ENCODE data around the gene KCNMA1. TPM values are rescaled to one million over a fixed set of nuclear protein-coding genes. Genes with fewer than 3 reads are reported as not detected.

The KCNMA1 gene
- total RNA-seq, 3 donors from 2014 or later = 13.6 to 37.8 (median 15.1) TPM

DNA sequence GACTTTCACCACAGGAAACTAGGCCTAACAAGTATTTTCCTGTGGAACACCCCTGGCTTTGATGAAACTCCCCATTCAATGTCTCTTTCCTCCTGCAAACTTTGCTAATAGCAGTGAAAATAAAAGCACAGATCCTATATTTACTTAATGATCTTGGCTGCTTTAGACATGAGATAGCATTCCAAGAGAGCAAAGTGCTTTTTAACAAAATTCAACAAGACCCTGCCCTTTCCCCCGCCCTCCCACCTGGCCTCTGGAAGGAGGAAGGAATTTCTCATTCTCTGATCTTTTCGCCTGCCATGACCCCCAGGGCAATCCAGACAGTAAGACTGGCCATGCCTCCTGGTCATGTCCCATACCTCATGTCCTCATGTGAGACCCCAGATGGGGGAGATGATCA is 185.7 kb downstream of the KCNMA1 start:
- no peak for DNase-seq (ENCODE audit: low spot score in 2 of 2)
- no peaks in the 10 kb centered on the region for H3K9me3 ChIP-seq

DNA sequence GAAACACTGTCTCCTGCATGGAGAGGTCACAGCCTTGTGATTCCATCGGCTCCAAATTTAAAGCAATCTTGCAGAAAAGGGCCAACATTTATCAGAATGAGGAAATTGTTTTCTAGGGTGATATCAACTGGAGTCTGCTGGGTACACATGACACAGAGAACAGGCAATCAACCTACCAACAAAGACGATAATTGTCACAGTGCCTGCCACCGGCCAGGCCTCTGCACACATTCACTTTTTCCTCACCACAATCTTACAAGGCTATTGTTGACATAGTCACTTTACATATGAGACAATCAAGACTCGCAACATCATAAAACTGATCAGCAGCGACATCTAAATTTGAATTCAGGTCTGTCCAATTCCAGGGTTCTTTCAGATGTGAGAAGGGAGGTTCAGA is 189.4 kb downstream of the KCNMA1 start:
- TF ChIP-seq POLR2AphosphoS5 (IDR thresholded peaks at IDR 0.05) (no peak), POLR2A (IDR thresholded peaks at IDR 0.05) (no peak), CTCF (IDR thresholded peaks at IDR 0.05) (no peak)
- DNase-seq (ENCODE audit: low spot score in 2 of 2) = no peak
- Histone ChIP-seq H3K36me3 (no peaks in the 10 kb centered on the region), H3K9me3 (no peaks in the 10 kb centered on the region), H3K27ac (no peak overlapping the region), H3K27me3 (no peaks in the 10 kb centered on the region), H3K4me3 (no peak overlapping the region), H3K4me1 (no peaks in the 10 kb centered on the region)
- intact Hi-C loops (cut with DNase I; ENCODE audit: low total_unique reads) = no loop called here

More for the DNA sequence above, 185.7 kb downstream of the KCNMA1 start:
- Histone ChIP-seq H3K27me3 (no peaks in the 10 kb centered on the region), H3K4me3 (no peak overlapping the region), H3K4me1 (no peaks in the 10 kb centered on the region), H3K27ac (no peak overlapping the region), H3K36me3 (no peaks in the 10 kb centered on the region)
- TF ChIP-seq POLR2AphosphoS5 (IDR thresholded peaks at IDR 0.05) (no peak), CTCF (IDR thresholded peaks at IDR 0.05) (no peak), POLR2A (IDR thresholded peaks at IDR 0.05) (no peak)
- intact Hi-C loops (cut with DNase I; ENCODE audit: low total_unique reads) = no loop called here

- DNase-seq (ENCODE audit: low spot score in 2 of 2) = no peak
- Histone ChIP-seq H3K4me3 (no peak overlapping the region), H3K27me3 (no peaks in the 10 kb centered on the region), H3K27ac (no peak overlapping the region), H3K9me3 (no peaks in the 10 kb centered on the region), H3K36me3 (no peaks in the 10 kb centered on the region), H3K4me1 (no peaks in the 10 kb centered on the region)
- intact Hi-C loops (cut with DNase I; ENCODE audit: low total_unique reads) = no loop called here
- no peak for TF ChIP-seq POLR2AphosphoS5 (IDR thresholded peaks at IDR 0.05)
Measured at GRCh38 chr10:77446700-77447099, 190.9 kb downstream of the KCNMA1 start.

DNA sequence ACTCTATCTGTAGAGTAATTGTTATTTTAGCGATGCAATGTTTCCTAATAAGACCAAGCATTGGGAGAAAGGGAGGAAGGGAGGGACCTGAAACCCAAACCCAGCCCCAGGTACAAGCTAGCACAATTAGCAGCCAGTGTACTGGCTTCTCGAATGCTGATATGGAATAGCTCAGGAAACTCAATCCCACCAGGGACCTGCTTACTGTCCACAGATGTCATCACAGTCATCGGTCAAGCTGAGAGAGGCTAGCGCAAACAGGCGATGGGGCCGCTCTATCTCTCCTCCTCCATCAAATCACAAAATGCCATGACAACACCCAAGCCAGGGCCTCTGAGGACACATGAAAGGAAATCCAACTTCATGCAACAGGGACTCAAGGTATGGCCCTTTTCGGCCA is 192.1 kb downstream of the KCNMA1 start:
- TF ChIP-seq POLR2AphosphoS5 (IDR thresholded peaks at IDR 0.05) (no peak), POLR2A (IDR thresholded peaks at IDR 0.05) (no peak), CTCF (IDR thresholded peaks at IDR 0.05) (no peak)
- no peaks in the 10 kb centered on the region for H3K4me1 ChIP-seq
- intact Hi-C loops (cut with DNase I; ENCODE audit: low total_unique reads) = no loop called here

DNA sequence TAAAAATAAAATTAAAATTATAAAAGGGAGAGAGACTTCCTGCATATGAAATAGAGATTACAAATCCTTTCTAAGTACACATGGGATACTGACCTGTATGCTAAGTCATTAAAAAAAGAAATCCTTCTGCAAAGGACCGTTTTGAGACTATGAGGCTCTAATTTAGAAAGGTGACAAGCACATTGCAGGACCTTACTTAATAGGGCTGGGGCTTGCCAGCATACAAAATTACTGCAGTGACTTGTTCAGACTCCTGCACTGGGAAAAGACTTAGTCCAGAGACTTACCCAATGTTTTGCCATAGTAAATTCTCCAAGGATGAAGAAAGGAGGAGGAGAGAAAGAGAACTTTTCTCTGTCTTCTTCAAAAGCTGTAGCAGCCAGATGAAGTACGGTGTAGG is 193.6 kb downstream of the KCNMA1 start:
- no peaks in the 10 kb centered on the region for H3K27me3 ChIP-seq
- H3K27ac ChIP-seq = no peak overlapping the region
- H3K9me3 ChIP-seq = no peaks in the 10 kb centered on the region
- no peaks in the 10 kb centered on the region for H3K36me3 ChIP-seq
- H3K4me1 ChIP-seq = no peaks in the 10 kb centered on the region
- DNase-seq (ENCODE audit: low spot score in 2 of 2) = no peak
- intact Hi-C loops (cut with DNase I; ENCODE audit: low total_unique reads) = no loop called here
- H3K4me3 ChIP-seq = no peak overlapping the region
- TF ChIP-seq POLR2AphosphoS5 (IDR thresholded peaks at IDR 0.05) (no peak), POLR2A (IDR thresholded peaks at IDR 0.05) (no peak), CTCF (IDR thresholded peaks at IDR 0.05) (no peak)

More for the DNA sequence above, 192.1 kb downstream of the KCNMA1 start:
- no peak overlapping the region for H3K4me3 ChIP-seq
- H3K36me3 ChIP-seq = no peaks in the 10 kb centered on the region
- no peak for DNase-seq (ENCODE audit: low spot score in 2 of 2)
- no peaks in the 10 kb centered on the region for H3K27me3 ChIP-seq
- H3K27ac ChIP-seq = no peak overlapping the region
- no peaks in the 10 kb centered on the region for H3K9me3 ChIP-seq

GRCh38 chr10:77442699-77443189 is 194.9 kb downstream of the KCNMA1 start:
- H3K27ac ChIP-seq = no peak overlapping the region
- intact Hi-C loops (cut with DNase I; ENCODE audit: low total_unique reads) = no loop called here
- H3K4me3 ChIP-seq = no peak overlapping the region

More at GRCh38 chr10:77442699-77443189, 194.9 kb downstream of the KCNMA1 start:
- Histone ChIP-seq H3K9me3 (no peaks in the 10 kb centered on the region), H3K4me1 (no peaks in the 10 kb centered on the region), H3K27me3 (no peaks in the 10 kb centered on the region), H3K36me3 (no peaks in the 10 kb centered on the region)
- TF ChIP-seq POLR2A (IDR thresholded peaks at IDR 0.05) (no peak), CTCF (IDR thresholded peaks at IDR 0.05) (no peak), POLR2AphosphoS5 (IDR thresholded peaks at IDR 0.05) (no peak)
- DNase-seq (ENCODE audit: low spot score in 2 of 2) = no peak
